Measurements from ENCODE around the gene MRPL19.

The MRPL19 gene

GRCh38 chr2:75646583-75647425 is at the start of gene MRPL19:
Gene MRPL19, plus strand, starts transcription at chr2:75646783. Its CDS starts 25 bp downstream, at chr2:75646808.
- peak; percentile 78 for DNase-seq

GRCh38 chr2:75596784-75597183 is 49.8 kb upstream of the MRPL19 start:
- DNase-seq = no peak

- no peak for DNase-seq
These were observed 48.6 kb upstream of the MRPL19 start for GRCh38 chr2:75597949-75598348.

- no peak for DNase-seq
These were observed 47.9 kb upstream of the MRPL19 start for GRCh38 chr2:75598589-75599155.

GRCh38 chr2:75600461-75601011 is 46.0 kb upstream of the MRPL19 start:
- DNase-seq = no peak

- DNase-seq = no peak
These were observed 43.8 kb upstream of the MRPL19 start for GRCh38 chr2:75602724-75603342.

GRCh38 chr2:75603477-75603876 is 43.1 kb upstream of the MRPL19 start:
- no peak for DNase-seq

- DNase-seq = no peak
These were observed 42.1 kb upstream of the MRPL19 start for GRCh38 chr2:75604484-75604883.

- peak; percentile 26 for DNase-seq
These were observed 40.6 kb upstream of the MRPL19 start for GRCh38 chr2:75605770-75606529.

GRCh38 chr2:75606761-75607399 is 39.7 kb upstream of the MRPL19 start:
- DNase-seq = no peak

- no peak for DNase-seq
These were observed 39.2 kb upstream of the MRPL19 start for GRCh38 chr2:75607400-75607798.

GRCh38 chr2:75607988-75608683 is 38.4 kb upstream of the MRPL19 start:
- peak; percentile 18 for DNase-seq

- peak; percentile 14 for DNase-seq
These were observed 37.8 kb upstream of the MRPL19 start for GRCh38 chr2:75608684-75609333.

- DNase-seq = no peak
These were observed 37.3 kb upstream of the MRPL19 start for GRCh38 chr2:75609334-75609689.

GRCh38 chr2:75609937-75610508 is 36.6 kb upstream of the MRPL19 start:
- no peak for DNase-seq

GRCh38 chr2:75610671-75611070 is 35.9 kb upstream of the MRPL19 start:
- no peak for DNase-seq

- DNase-seq = no peak
These were observed 34.3 kb upstream of the MRPL19 start for GRCh38 chr2:75612108-75612861.

- no peak for DNase-seq
These were observed 33.7 kb upstream of the MRPL19 start for GRCh38 chr2:75612862-75613243.

- DNase-seq = no peak
These were observed 32.4 kb upstream of the MRPL19 start for GRCh38 chr2:75614162-75614651.

GRCh38 chr2:75616406-75616805 is 30.2 kb upstream of the MRPL19 start:
- DNase-seq = no peak
